Ascending aorta (tissue), 2 donors: ENCODE data around the gene UBA3. TPM values are rescaled to one million over a fixed set of nuclear protein-coding genes. Genes with fewer than 3 reads are reported as not detected.

Experiments used
- DNase-seq, 2 donors: peaks; one replicate each; pipeline ENCODE4 v3.0.0-alpha.2; 2019; ENCODE audit warnings: low spot score in 2 of 2
- H3K27ac ChIP-seq, 2 donors: fragments of 200-600 bp; sonication (generic); one replicate each; pipeline ENCODE4 v1.5.1; 2016 to 2017; ENCODE audit warnings: mild to moderate bottlenecking in 1 of 2
- H3K27me3 ChIP-seq: fragments of 200-600 bp; sonication (generic); one replicate; pipeline ENCODE4 v1.5.1; 2017
- H3K36me3 ChIP-seq, 2 donors: fragments of 200-600 bp; sonication (generic); one replicate each; pipeline ENCODE4 v1.5.1; 2016
- H3K4me1 ChIP-seq, 2 donors: fragments of 200-600 bp; sonication (generic); one replicate each; pipeline ENCODE4 v1.5.1; 2016 to 2017; ENCODE audit warnings: mild to moderate bottlenecking in 1 of 2
- H3K4me3 ChIP-seq, 2 donors: fragments of 200-600 bp; sonication (generic); one replicate each; pipeline ENCODE4 v1.5.1; 2016 to 2017; ENCODE audit warnings: mild to moderate bottlenecking in 1 of 2
- H3K9me3 ChIP-seq, 2 donors: fragments of 200-600 bp; sonication (generic); one replicate each; pipeline ENCODE4 v1.5.1; 2016
- CTCF ChIP-seq, 3 experiments: fragments of 200-600 bp in 2 of 3; fragments of 450-650 bp in 1 of 3; sonication (generic) in 2 of 3; IDR thresholded peaks; one replicate each; pipeline ENCODE4 v1.5.1; 2016 to 2019; ENCODE audit warnings: antibody characterized with exemption in 3 of 3, mild to moderate bottlenecking in 1 of 3, moderate library complexity in 1 of 3
- intact Hi-C: fragments of 100-400 bp; cut with DNase I; formaldehyde crosslinking; loops from one replicate; pipeline ENCODE4 v1.15.1; 2023
- total RNA-seq: library from RNA; depleted of rRNA; stranded (reverse); fragments of >200 nt; gene quantifications from one replicate; pipeline ENCODE4 v1.1.0, GENCODE V29; 2016

The UBA3 gene
- total RNA-seq, 1 donor from 2014 or later: 18.2 TPM

DNA sequence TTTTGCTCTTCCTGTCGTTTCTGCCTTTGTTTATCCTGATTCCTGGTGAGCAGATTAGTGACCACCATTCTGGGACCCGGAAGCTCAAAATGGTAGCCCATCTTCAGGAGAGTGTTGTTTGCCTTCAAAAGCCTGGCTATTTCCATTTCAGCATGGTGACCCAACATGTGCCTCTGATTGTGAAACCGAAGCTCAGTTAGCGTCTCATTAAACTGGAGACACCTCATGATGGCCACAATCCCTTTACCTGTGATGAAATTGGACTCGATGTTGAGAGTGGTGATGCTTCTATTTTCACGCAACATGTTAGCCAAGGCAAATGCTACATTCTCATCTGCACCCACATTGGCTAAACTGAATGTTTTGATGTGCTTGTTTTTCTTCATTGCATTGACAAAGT is 39.0 kb upstream of the UBA3 start:
- intact Hi-C loops: no loop called here
- DNase-seq: no peak
- Histone ChIP-seq H3K27ac (no peak overlapping the region), H3K9me3 (no peaks in the 10 kb centered on the region), H3K27me3 (no peaks in the 10 kb centered on the region), H3K4me3 (no peak overlapping the region), H3K4me1 (no peaks in the 10 kb centered on the region), H3K36me3 (no peaks in the 10 kb centered on the region)
- TF ChIP-seq CTCF (IDR thresholded peaks at IDR 0.05): no peak

DNA sequence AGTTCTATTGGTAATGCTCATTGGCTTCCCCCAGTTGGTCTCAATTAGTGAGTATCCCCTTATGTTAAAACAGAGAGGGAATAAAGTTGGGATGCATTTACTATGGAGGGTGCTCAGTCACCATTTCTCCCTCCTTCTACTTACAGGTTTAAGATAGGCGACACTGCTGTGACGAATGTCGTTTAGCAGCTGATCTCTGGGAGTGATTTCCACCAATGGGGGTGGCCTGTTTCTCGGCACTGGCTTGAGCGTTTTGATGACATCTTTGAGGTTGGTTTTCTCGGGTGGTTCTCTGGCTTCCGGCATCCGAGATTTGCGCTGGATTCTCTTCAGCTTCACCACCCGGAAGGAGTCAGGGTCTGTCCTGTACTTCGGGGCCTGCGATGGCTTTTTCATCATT is 38.4 kb upstream of the UBA3 start:
- Histone ChIP-seq H3K27me3 (no peaks in the 10 kb centered on the region), H3K27ac (no peak overlapping the region), H3K36me3 (no peaks in the 10 kb centered on the region), H3K9me3 (no peaks in the 10 kb centered on the region), H3K4me1 (no peaks in the 10 kb centered on the region), H3K4me3 (no peak overlapping the region)
- intact Hi-C loops: no loop called here
- TF ChIP-seq CTCF (IDR thresholded peaks at IDR 0.05): no peak
- DNase-seq: no peak

DNA sequence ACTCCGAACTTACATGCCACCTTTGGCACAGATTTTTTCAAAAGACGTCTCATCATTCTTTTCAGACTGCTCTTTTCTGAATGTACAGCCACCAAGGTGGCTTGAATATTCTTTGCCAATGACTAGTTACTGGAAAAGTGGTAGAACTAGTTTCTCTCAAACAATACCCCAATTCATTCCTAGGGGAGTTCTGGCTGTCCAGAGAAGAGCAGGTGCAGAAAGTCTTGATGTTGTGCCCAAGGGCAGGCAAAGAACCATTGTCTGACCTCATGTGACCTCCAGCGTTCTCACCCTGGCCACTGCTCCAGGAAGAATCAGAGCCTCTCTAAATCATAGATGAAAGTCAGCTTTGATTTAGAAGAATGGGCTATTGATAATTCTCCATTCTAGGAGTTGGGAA is 36.7 kb upstream of the UBA3 start:
- H3K27ac ChIP-seq: no peak overlapping the region

GRCh38 chr3:69116162-69116561 is 36.0 kb upstream of the UBA3 start:
- Histone ChIP-seq H3K9me3 (no peaks in the 10 kb centered on the region), H3K27me3 (no peaks in the 10 kb centered on the region), H3K4me3 (no peak overlapping the region), H3K4me1 (no peaks in the 10 kb centered on the region), H3K27ac (no peak overlapping the region), H3K36me3 (no peaks in the 10 kb centered on the region)
- TF ChIP-seq CTCF (IDR thresholded peaks at IDR 0.05): no peak
- no peak for DNase-seq
- intact Hi-C loops: no loop called here

More for the DNA sequence above, 36.7 kb upstream of the UBA3 start:
- H3K4me3 ChIP-seq: no peak overlapping the region
- no peaks in the 10 kb centered on the region for H3K4me1 ChIP-seq
- DNase-seq: no peak
- H3K9me3 ChIP-seq: no peaks in the 10 kb centered on the region
- no peaks in the 10 kb centered on the region for H3K27me3 ChIP-seq
- intact Hi-C loops: no loop called here
- no peak for TF ChIP-seq CTCF (IDR thresholded peaks at IDR 0.05)
- no peaks in the 10 kb centered on the region for H3K36me3 ChIP-seq

DNA sequence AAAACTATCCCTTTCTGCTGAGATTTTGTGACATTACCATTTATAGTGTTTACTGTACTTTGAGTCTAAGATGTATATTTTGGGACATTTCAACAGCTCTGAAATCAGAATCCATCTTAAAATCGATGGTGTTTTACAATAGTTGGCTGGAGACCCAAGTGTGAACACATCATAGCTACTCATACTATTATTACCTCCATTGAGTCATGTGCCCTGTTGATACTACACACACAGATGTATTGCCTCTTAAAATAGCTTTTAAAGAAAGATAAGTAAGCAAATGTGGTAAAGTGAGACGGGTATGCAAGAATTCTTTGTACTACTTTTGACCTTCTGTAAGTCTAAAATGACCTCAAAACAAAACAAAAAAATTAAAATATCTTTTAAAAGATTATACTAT is 35.6 kb upstream of the UBA3 start:
- H3K4me3 ChIP-seq: no peak overlapping the region
- H3K36me3 ChIP-seq: no peaks in the 10 kb centered on the region
- H3K27ac ChIP-seq: no peak overlapping the region
- H3K27me3 ChIP-seq: no peaks in the 10 kb centered on the region
- intact Hi-C loops: no loop called here
- H3K9me3 ChIP-seq: no peaks in the 10 kb centered on the region
- no peak for DNase-seq
- no peaks in the 10 kb centered on the region for H3K4me1 ChIP-seq
- no peak for TF ChIP-seq CTCF (IDR thresholded peaks at IDR 0.05)

GRCh38 chr3:69113536-69113935 is 33.4 kb upstream of the UBA3 start:
- no peak overlapping the region for H3K4me3 ChIP-seq
- no peaks in the 10 kb centered on the region for H3K36me3 ChIP-seq
- H3K27ac ChIP-seq: no peak overlapping the region
- no peaks in the 10 kb centered on the region for H3K9me3 ChIP-seq
- no peaks in the 10 kb centered on the region for H3K27me3 ChIP-seq
- intact Hi-C loops: no loop called here
- no peak for DNase-seq
- H3K4me1 ChIP-seq: peaks cover 0 to 5% of the 10 kb centered on the region in 2 donors
- TF ChIP-seq CTCF (IDR thresholded peaks at IDR 0.05): no peak
